ENCODE measurements around the gene AAR2. TPM values are rescaled to one million over a fixed set of nuclear protein-coding genes. Genes with fewer than 3 reads are reported as not detected.

The AAR2 gene
- total RNA-seq, 1 donor from 2014 or later: 19.7 TPM

- Histone ChIP-seq H3F3A (ENCODE audit: low read depth) (no peaks in the 10 kb centered on the region), H3K27ac (no peak overlapping the region), H3K9ac (no peak overlapping the region), H4K20me1 (ENCODE audit: low read depth) (no peaks in the 10 kb centered on the region), H3K27me3 (peaks cover 25% of the 10 kb centered on the region), H3K4me1 (no peaks in the 10 kb centered on the region), H3K9me3 (ENCODE audit: low read depth) (no peaks in the 10 kb centered on the region), H3K79me2 (ENCODE audit: low read depth) (no peaks in the 10 kb centered on the region), H3K4me2 (no peak overlapping the region), H3K36me3 (no peaks in the 10 kb centered on the region), H2AFZ (replicated peaks) (no peak overlapping the region), H3K4me3 (no peak overlapping the region)
- TF ChIP-seq CTCF (IDR thresholded peaks at IDR 0.05) (no peak), EZH2phosphoT487 (IDR thresholded peaks at IDR 0.05) (no peak), EZH2 (IDR thresholded peaks at IDR 0.05) (no peak)
- DNase-seq (ENCODE audit: low spot score): no peak
- no peaks in the 10 kb centered on the region for H3K4me1 Mint-ChIP-seq
- no peaks in the 10 kb centered on the region for H3K9me3 Mint-ChIP-seq
- H3K27me3 Mint-ChIP-seq (ENCODE audit: insufficient read depth, low read depth): peaks cover 23% of the 10 kb centered on the region
- H3K27ac Mint-ChIP-seq: no peak overlapping the region
- H3K36me3 Mint-ChIP-seq: no peaks in the 10 kb centered on the region
- no peak overlapping the region for H3K4me3 Mint-ChIP-seq
Measured at GRCh38 chr20:36298061-36298460, 61.8 kb downstream of the AAR2 start.

- Histone ChIP-seq H3K9me3 (ENCODE audit: low read depth) (no peaks in the 10 kb centered on the region), H3K4me1 (no peaks in the 10 kb centered on the region), H2AFZ (replicated peaks) (no peak overlapping the region), H4K20me1 (ENCODE audit: low read depth) (peaks cover 3% of the 10 kb centered on the region), H3K27me3 (peaks cover 33% of the 10 kb centered on the region), H3K79me2 (ENCODE audit: low read depth) (no peaks in the 10 kb centered on the region), H3F3A (ENCODE audit: low read depth) (no peaks in the 10 kb centered on the region), H3K9ac (no peak overlapping the region), H3K27ac (no peak overlapping the region), H3K4me2 (no peak overlapping the region), H3K4me3 (no peak overlapping the region), H3K36me3 (no peaks in the 10 kb centered on the region)
- Mint-ChIP-seq H3K9me3 (no peaks in the 10 kb centered on the region), H3K4me3 (no peak overlapping the region), H3K36me3 (no peaks in the 10 kb centered on the region), H3K27ac (no peak overlapping the region), H3K4me1 (peaks cover 3% of the 10 kb centered on the region), H3K27me3 (ENCODE audit: insufficient read depth, low read depth) (peaks cover 31% of the 10 kb centered on the region)
- TF ChIP-seq EZH2phosphoT487 (IDR thresholded peaks at IDR 0.05) (no peak), CTCF (IDR thresholded peaks at IDR 0.05) (no peak)
- DNase-seq (ENCODE audit: low spot score): no peak
Measured at GRCh38 chr20:36298795-36299339, 62.6 kb downstream of the AAR2 start.

GRCh38 chr20:36299459-36299858, 63.2 kb downstream of the AAR2 start:
- peaks cover 3% of the 10 kb centered on the region for H3K4me1 Mint-ChIP-seq
- no peak overlapping the region for H3K27ac Mint-ChIP-seq
- Histone ChIP-seq H3K4me2 (no peak overlapping the region), H3K4me3 (no peak overlapping the region), H3K27ac (no peak overlapping the region), H3K9me3 (ENCODE audit: low read depth) (no peaks in the 10 kb centered on the region), H3K36me3 (no peaks in the 10 kb centered on the region), H3K4me1 (no peaks in the 10 kb centered on the region), H4K20me1 (ENCODE audit: low read depth) (peaks cover 3% of the 10 kb centered on the region), H3K9ac (no peak overlapping the region), H3K27me3 (peaks cover 39% of the 10 kb centered on the region), H2AFZ (replicated peaks) (no peak overlapping the region), H3K79me2 (ENCODE audit: low read depth) (no peaks in the 10 kb centered on the region), H3F3A (ENCODE audit: low read depth) (no peaks in the 10 kb centered on the region)
- H3K36me3 Mint-ChIP-seq: no peaks in the 10 kb centered on the region
- TF ChIP-seq EZH2 (IDR thresholded peaks at IDR 0.05) (no peak), EZH2phosphoT487 (IDR thresholded peaks at IDR 0.05) (no peak), CTCF (IDR thresholded peaks at IDR 0.05) (no peak)
- peaks cover 35% of the 10 kb centered on the region for H3K27me3 Mint-ChIP-seq (ENCODE audit: insufficient read depth, low read depth)
- no peak overlapping the region for H3K4me3 Mint-ChIP-seq
- H3K9me3 Mint-ChIP-seq: no peaks in the 10 kb centered on the region
- no peak for DNase-seq (ENCODE audit: low spot score)
